ENCODE results near the gene JAZF1.

DNA sequence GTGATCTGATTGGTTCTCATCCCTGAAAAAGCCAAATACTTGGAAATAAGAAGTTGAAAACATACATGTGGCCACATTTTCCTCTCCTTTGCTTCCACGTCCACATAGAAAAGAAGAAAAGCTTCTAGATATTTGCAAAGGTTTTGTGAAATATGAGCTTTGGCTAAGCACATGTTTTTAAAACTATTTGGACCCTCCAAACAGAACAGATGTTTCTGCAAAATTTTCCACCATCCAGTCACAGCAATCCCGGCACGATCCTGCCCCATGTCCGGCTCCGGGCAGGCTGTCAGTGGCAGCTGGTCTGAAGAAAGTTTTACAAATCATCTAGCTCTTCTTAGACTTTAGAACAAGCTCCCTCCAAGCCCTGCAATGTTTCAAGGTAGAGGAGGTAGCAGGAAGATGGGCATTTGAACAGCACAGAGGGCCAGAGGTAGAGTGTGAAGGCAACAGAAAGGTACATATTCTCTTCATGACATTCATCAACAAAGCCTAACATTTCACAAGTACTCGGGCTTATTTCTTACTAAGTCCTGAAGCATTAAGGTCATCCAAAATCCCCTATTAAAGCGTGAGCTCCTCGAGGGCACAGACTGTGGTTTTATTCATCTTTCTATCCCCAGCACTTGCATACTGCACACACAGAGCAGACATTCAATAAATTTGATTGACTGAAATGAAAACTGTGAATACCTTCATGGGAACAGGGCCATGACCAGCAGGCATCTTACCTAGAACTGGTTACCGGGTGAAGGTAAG lies 110.1 kb downstream of the JAZF1 start:
- TF ChIP-seq, protein P1, sequence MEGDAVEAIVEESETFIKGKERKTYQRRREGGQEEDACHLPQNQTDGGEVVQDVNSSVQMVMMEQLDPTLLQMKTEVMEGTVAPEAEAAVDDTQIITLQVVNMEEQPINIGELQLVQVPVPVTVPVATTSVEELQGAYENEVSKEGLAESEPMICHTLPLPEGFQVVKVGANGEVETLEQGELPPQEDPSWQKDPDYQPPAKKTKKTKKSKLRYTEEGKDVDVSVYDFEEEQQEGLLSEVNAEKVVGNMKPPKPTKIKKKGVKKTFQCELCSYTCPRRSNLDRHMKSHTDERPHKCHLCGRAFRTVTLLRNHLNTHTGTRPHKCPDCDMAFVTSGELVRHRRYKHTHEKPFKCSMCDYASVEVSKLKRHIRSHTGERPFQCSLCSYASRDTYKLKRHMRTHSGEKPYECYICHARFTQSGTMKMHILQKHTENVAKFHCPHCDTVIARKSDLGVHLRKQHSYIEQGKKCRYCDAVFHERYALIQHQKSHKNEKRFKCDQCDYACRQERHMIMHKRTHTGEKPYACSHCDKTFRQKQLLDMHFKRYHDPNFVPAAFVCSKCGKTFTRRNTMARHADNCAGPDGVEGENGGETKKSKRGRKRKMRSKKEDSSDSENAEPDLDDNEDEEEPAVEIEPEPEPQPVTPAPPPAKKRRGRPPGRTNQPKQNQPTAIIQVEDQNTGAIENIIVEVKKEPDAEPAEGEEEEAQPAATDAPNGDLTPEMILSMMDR (IDR thresholded peaks at IDR 0.05), result no peak
- no peak for TF ChIP-seq POLR2A (IDR thresholded peaks at IDR 0.05)

Data from testis (tissue), 2 donors.